GM21619 (cell line): ENCODE data around the gene ZBTB20.
"Not testable (repeated sequence)": the region's sequence is repeated elsewhere in the genome, so short reads cannot be mapped to it uniquely, and the experiment has no call there.

ENCODE experiments used
- ATAC-seq: cut with Tn5 transposase; IDR thresholded peaks from one replicate; pipeline ENCODE4 v1.9.1; 2021; ENCODE audit not compliant: unreplicated experiment

The ZBTB20 gene

DNA sequence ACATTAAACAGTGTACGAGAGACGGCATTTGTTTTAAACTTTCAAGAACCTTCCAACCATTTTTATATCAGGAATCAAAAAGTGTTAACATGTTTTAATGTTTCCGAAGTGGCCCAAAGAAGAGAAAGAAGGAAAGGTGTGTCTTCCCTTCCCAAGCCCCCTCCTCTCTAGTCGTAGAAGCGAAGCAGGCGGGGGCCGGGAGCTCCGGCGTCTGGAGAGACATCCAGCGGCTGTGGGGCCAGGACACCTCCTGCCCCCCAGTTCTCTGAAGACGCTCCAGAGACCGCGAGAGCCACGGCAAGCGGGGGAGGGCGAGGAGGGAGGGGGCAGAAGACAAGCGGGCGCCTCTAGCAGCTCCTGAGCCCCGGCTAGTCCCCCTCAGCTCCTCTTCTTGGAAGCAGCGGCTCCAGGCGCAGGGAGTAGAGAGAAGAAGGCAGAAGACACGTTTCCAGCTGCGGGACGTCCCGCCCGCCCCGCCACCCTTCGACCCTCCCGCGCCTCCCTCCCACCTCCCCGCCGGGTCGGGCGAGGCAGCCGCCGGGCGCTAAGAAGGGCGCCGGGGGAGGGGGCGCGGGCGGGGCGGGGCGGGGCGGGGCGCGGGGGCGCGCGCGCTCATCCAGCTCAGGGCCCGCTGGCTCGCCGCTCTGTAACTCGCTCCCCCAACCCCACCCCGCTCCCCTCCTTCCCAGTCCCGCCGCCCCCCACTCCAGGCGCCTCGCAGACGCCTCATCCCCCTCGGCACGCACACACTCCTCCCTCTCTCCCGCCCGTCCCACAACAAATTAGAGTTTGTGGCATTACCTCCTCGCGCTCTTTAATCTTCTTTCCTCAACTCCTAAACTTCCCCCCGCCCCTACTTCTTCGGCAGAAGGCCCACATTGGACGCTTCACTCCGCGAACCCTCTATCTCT, at the start of gene ZBTB20:
TSS of gene ZBTB20 (minus strand) at position 871 of the 911 bp plus-strand sequence.
- ATAC-seq: peak; percentile 26

GRCh38 chr3:115194476-115194875, 47.4 kb upstream of the ZBTB20 start:
- ATAC-seq: no peak

GRCh38 chr3:115190747-115191146, 43.7 kb upstream of the ZBTB20 start:
- no peak for ATAC-seq

DNA sequence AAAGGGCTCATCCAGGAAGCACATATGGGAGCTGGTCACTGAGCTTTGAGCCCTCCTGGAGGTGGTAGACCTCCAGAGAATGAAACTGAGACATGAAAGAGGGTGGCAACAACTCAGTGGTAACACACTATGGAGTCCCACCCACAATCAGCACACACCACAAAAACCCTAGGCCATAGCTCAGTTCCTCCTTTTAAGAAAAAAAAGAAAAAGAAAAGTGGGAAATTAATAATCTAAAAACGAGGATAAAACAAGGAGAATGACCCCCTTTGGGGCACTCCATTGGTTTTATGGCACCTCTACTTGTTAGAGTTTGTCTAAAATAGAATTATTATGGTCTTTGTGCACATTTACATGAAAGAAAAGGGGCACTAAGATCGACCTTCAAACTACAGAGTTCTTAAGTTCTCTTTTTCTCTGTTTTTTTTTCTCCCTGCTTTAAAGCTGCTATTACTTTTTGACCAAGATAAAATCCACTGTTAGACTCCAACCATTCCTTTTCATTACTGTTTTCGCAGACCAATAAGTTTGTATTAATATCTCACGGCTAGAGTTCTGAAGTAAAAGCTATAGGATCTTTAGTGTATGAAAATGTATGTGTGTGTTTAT, 40.2 kb upstream of the ZBTB20 start:
- ATAC-seq: peak; percentile 99

GRCh38 chr3:115186351-115187148, 39.5 kb upstream of the ZBTB20 start:
- peak; percentile 32 for ATAC-seq

GRCh38 chr3:115184859-115185572, 37.9 kb upstream of the ZBTB20 start:
- ATAC-seq: not testable (repeated sequence)

DNA sequence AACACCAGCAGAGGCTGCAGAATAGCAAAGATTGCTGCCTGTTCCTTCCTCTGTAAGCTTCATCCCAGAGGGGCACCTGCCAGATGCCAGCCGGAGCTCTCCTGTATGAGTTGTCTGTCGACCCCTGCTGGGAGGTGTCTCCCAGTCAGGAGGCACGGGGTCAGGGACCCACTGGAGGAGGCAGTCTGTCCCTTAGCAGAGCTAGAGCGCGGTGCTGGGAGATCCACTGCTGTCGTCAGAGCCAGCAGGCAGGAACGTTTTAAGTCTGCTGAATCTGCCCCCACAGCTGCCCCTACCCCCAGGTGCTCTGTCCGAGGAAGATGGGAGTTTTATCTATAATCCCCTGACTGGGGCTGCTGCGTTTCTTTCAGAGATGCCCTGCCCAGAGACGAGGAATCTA, 31.8 kb upstream of the ZBTB20 start:
- not testable (repeated sequence) for ATAC-seq

- no peak for ATAC-seq
Observed at GRCh38 chr3:115169808-115170207, 22.7 kb upstream of the ZBTB20 start.

DNA sequence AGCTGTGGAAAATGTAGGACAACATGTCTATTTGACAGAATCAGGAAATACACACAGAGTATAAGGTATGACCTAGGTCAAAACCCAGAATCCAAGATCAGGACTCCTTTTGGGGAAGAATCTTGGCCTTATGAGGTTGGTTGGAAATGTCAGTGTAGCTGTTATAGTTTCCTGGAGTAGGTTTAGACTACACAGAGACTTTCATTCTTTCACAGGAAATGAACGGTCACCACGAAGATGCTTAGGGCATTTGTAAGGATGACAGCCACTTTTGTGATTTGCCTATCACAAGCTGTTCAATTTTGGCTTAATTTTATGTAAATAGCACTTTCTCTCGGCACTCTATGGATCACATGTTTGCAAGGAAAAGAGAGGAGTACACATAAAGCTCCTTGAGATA, 18.6 kb upstream of the ZBTB20 start:
- no peak for ATAC-seq

DNA sequence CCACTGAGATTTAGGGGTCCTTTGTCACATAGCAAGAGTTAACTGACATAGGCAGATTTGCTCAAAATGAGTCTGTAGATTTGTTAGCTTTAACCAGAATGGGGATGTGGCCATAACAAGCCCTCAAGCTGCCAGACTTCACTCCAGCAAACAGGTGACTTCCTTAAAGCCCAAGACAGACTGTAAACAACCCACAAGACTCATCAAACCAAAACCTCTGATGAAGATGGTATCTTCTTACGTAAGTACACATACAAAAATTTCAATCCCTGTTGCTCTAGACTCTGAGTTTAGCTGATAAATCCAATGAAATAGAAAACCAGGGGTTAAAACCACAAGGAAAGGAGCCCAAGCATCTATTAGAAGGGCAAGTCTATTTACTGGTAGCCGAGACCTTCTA, 18.2 kb upstream of the ZBTB20 start:
- ATAC-seq: no peak

DNA sequence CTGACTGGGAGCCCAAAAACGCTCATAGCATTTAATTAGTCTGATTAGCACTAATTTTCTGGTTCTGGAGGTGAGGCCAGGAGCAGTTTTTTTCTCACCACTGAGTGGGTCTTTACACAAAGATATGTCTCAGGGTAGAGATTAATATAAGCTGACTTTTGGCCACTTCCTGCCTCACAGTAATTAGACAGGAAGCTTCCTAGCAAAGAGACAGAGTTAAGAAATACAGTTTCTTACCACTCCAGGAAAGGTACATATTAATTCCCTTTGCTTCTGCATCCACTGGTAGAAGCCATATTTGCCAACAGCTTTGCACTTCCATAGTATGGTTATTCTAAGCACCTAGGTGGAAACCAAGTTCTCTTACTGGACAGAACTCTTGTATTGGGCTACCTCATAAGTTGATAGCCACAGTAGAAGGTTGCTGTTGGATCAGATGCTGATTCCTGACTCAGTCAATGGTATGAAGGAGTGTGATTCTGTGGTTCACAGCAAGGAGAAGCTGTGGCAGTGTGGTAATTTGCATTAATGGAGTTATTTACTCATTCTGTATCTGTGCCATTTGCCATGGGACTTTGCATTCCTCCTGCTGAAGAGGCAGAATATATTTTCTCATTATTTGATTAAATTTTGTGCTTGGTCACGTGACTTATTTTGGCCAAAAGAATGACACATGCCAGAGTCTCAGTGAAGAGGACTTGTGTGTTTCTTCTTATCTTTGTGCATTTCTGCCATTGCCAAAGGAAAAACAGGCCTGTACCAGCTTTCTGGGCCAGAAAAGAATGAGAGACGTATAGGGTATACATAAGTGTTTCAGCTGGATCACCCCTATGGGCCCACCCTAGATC, 17.5 kb upstream of the ZBTB20 start:
- ATAC-seq: no peak

GRCh38 chr3:115162759-115163158, 15.7 kb upstream of the ZBTB20 start:
- no peak for ATAC-seq

GRCh38 chr3:115161866-115162265, 14.8 kb upstream of the ZBTB20 start:
- no peak for ATAC-seq

DNA sequence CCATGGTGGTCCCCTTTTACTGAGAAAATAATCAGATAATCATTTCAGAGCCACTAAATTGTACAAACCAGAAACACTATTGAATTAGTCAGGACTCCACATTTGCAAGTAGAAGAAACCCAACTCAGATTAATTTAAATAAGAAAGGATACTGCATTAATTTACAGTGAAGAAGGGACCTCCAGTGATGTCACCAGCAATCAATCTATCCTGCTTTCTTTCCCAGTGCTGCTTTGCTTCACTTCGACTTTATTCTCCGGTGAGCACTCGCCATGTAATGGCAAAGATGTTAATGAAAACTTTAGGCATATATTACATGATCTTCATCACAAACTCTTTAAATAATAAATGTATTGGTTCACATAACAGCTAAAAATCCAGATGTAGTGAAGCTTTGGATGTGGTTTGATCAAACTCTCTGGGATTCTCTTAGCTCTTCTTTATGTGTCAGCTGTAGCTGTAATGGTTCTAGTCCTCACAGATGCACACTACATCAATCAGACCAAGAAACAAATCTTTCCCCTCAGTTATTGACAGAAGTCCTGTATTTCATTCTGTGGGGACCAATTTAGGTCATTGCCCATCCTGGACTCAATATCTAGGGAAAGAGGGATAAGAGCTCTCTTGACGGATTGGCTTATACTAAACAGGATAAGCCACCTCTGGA, 14.2 kb upstream of the ZBTB20 start:
- ATAC-seq: no peak

GRCh38 chr3:115160295-115160694, 13.2 kb upstream of the ZBTB20 start:
- ATAC-seq: peak; percentile 100

- no peak for ATAC-seq
Observed at GRCh38 chr3:115156046-115156654, 9.1 kb upstream of the ZBTB20 start.

DNA sequence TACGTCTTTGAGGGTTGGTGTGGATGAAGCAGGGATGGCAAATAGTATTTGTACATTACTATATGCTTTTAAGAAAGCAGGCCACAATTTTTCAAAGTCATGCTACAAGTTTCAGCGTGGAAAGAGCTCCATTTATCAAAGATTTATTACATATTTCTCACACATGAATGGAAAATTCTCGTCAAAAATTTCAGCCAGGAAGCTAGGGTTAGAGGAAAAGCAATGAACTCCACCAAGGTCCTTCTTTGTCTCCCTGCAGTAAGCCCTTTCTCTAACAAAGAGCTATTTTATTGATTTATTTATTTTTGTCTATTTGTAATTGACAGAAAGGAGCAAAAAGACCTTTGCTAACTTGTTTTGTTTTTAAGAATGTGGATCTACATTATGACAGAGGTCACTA, 7.5 kb upstream of the ZBTB20 start:
- no peak for ATAC-seq

DNA sequence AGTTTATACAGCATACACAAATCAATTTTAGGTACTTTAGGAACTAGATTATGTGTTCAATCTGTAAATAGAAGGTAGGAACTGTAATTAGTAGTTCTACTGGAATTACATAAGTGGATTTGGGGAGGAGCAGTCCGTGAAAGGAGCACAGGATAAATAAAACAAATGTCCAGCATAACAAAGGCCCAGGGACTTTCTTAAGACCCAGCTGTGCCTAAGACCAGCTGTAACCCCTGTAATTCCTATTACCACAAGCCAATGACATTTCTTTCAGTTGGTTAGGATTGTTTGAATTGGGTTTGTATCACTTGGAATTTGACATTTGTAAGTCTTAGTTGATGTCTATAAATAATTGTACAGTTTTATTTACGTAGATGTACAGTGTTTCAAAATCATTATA, 4.8 kb upstream of the ZBTB20 start:
- ATAC-seq: no peak

- ATAC-seq: no peak
Observed at GRCh38 chr3:115148142-115148790, 1.2 kb upstream of the ZBTB20 start.
